Measurements from ENCODE around the gene RBMS1. TPM values are rescaled to one million over a fixed set of nuclear protein-coding genes. Genes with fewer than 3 reads are reported as not detected.
A peak's percentile ranks its signal among the peaks of the same experiment; 100 is the strongest.

The RBMS1 gene
- total RNA-seq, 1 donor from 2014 or later = 51.1 TPM

GRCh38 chr2:160390544-160391455, 102.8 kb downstream of the RBMS1 start:
- H3K9me3 ChIP-seq = no peaks in the 10 kb centered on the region
- no peak for TF ChIP-seq CTCF (IDR thresholded peaks at IDR 0.05)
- H3K36me3 ChIP-seq = no peaks in the 10 kb centered on the region
- peaks cover 13 to 50% of the 10 kb centered on the region in 2 donors for H3K4me1 ChIP-seq
- H3K27me3 ChIP-seq = no peaks in the 10 kb centered on the region
- intact Hi-C loops (cut with DNase I) = no loop called here
- H3K27ac ChIP-seq = peak overlapping the region; percentile 83 to 93
- no peak overlapping the region for H3K4me3 ChIP-seq
- DNase-seq (ENCODE audit: low spot score in 2 of 2) = no peak

DNA sequence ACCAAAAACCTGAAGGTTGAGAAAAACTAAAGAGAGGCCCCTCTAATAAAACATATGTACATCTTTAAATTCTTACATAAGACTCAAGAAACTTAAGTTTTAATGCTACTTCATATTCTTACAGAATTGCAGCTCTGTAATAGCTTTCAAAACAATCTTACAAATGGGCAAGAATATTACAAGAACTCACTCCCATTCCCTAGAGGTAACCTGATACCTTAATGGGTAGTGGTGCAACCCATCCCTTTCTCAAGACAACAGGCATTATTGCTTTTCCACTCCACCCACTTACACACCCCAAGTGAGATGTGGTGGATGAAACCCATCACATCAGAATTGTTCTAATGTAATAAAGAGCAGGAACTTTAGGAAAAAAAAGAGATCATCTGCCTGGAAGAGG, 103.7 kb downstream of the RBMS1 start:
- H3K4me1 ChIP-seq = peaks cover 13 to 54% of the 10 kb centered on the region in 2 donors
- no peaks in the 10 kb centered on the region for H3K9me3 ChIP-seq
- intact Hi-C loops (cut with DNase I) = loop anchor here (2.0 to 5.0 kb wide), 2 partner anchors 17 to 102 kb away; partner anchors contain the start of gene RBMS1
- H3K27me3 ChIP-seq = no peaks in the 10 kb centered on the region
- TF ChIP-seq CTCF (IDR thresholded peaks at IDR 0.05) = no peak
- H3K36me3 ChIP-seq = no peaks in the 10 kb centered on the region
- H3K4me3 ChIP-seq = no peak overlapping the region
- peak overlapping the region; percentile 83 to 93 for H3K27ac ChIP-seq
- no peak for DNase-seq (ENCODE audit: low spot score in 2 of 2)

DNA sequence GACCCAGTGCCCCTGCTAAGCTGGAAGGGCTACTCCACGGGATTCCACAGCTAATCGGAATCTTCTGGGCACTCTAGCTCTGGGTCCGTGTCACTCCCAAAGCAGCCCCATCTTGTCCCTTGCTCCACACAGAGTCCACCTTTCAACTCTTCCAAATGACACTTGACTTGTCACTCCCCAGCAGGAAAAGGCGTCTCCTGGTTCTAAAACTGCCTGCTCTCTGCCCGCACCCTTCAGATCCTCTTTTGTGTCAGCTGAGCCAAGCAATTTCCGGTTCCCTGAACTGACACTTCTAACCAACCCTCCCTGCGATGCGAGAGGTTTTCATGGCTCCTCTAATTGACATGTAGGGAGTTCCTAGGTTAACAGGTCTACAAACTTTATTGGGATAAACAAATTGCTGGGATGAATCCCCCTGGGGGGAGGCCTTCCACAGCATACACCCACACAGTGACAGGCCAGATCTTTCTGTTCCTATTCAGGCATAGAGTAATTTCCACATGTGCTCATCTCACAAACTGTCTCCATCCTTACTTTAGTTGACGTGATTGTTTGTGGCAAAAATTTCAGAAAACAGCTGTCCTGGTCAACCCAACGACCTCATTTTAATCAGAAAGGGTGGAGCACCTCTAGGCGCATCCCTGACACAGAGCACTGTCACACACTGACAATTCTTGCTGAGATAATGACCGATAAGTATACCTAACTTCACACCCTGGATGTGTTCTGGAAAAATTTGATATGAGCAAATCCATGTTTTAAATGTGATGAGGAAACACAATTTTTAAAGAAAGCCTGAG, 104.9 kb downstream of the RBMS1 start:
- H3K27ac ChIP-seq = peak overlapping the region; percentile 83 to 93
- intact Hi-C loops (cut with DNase I) = loop anchor here (2.0 to 5.0 kb wide), 2 partner anchors 18 to 104 kb away; partner anchors contain the start of gene RBMS1
- H3K4me3 ChIP-seq = peak overlapping the region in 1 of 2 donors; percentile 1
- H3K36me3 ChIP-seq = no peaks in the 10 kb centered on the region
- H3K9me3 ChIP-seq = no peaks in the 10 kb centered on the region
- peak in 1 of 2 donors; percentile 76 for DNase-seq (ENCODE audit: low spot score in 2 of 2)
- no peak for TF ChIP-seq CTCF (IDR thresholded peaks at IDR 0.05)
- H3K4me1 ChIP-seq = peaks cover 13 to 49% of the 10 kb centered on the region in 2 donors
- H3K27me3 ChIP-seq = no peaks in the 10 kb centered on the region

DNA sequence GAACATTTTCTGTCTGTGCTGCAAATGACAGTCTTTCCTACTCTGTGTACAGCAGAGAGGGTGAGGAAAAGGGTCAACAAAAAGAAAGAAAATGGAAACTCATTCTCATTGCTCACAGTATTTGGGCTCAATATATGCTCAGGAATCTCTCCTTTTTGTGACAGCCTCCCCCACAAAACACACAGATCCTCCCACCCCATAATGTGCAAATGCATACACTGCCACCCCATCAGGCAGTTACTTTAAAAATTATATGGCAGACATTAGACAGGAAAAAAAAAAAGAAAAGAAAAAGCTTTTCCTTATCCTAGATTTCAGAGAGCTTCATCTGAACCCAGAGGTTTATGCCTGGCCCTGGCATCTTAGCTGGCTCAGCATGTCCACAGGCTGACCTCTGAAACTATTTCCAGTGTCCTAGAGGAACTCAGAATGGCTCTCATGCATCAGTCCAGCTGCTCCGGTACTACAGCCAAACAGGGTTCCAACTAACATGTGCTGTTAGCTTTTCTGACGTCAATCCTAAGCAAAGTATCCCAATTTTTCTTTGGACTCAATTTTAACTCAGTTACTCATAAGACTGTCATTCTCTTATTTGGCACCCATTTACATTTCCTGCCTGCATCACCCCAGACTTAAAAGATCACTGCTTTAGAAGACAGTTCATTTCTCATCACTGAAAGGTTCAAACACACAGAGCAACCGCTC, 105.9 kb downstream of the RBMS1 start:
- DNase-seq (ENCODE audit: low spot score in 2 of 2) = peak; percentile 65 to 93
- Histone ChIP-seq H3K27me3 (no peaks in the 10 kb centered on the region), H3K4me1 (peaks cover 13 to 48% of the 10 kb centered on the region in 2 donors), H3K27ac (peak overlapping the region; percentile 83 to 93), H3K9me3 (no peaks in the 10 kb centered on the region), H3K4me3 (peak overlapping the region in 1 of 2 donors; percentile 1), H3K36me3 (no peaks in the 10 kb centered on the region)
- no peak for TF ChIP-seq CTCF (IDR thresholded peaks at IDR 0.05)
- intact Hi-C loops (cut with DNase I) = loop anchor here (2.0 to 5.0 kb wide), 2 partner anchors 19 to 105 kb away; partner anchors contain the start of gene RBMS1

DNA sequence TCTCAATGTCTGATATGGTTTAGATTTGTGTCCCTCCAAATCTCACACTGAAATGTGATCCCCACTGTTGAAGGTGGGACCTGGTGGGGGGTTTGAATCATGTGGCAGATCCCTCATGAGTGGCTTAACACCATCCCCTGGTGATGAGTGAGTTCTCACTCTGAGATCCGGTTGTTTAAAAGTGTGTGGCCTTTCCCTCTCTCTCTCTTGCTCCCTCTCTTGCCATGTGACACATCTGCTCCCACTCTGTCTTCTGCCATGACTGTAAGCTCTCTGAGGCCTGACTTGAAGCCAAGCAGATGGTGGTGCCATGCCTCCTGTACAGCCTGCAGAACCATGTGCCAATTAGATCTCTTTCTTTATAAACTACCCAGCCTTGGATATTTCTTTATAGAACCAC, 108.8 kb downstream of the RBMS1 start:
- H3K36me3 ChIP-seq = no peaks in the 10 kb centered on the region
- H3K4me1 ChIP-seq = peaks cover 16 to 57% of the 10 kb centered on the region in 2 donors
- no peak for DNase-seq (ENCODE audit: low spot score in 2 of 2)
- no peaks in the 10 kb centered on the region for H3K9me3 ChIP-seq
- no peaks in the 10 kb centered on the region for H3K27me3 ChIP-seq
- no peak for TF ChIP-seq CTCF (IDR thresholded peaks at IDR 0.05)
- intact Hi-C loops (cut with DNase I) = loop anchor here (5.0 kb wide), 1 partner anchor 108 kb away; the partner anchor contains the start of gene RBMS1
- peak overlapping the region; percentile 64 to 93 for H3K27ac ChIP-seq
- H3K4me3 ChIP-seq = no peak overlapping the region
